IMR-90 (cell line): ENCODE data around the gene LSM6.

ENCODE experiments used
- CEBPB ChIP-seq: IDR thresholded peaks from 2 replicates; pipeline ENCODE4 v1.6.1; 2012; ENCODE audit warnings: low read depth, low read length, improper control_type of control experiment
- FOS ChIP-seq: fragments of 150-350 bp; IDR thresholded peaks from 2 replicates; pipeline ENCODE4 v1.6.1; 2016; ENCODE audit warnings: low read depth, low read length
- MXI1 ChIP-seq: IDR thresholded peaks from 2 replicates; pipeline ENCODE4 v1.6.1; 2012; ENCODE audit warnings: low read depth, mild to moderate bottlenecking, low read length, moderate library complexity, borderline replicate concordance
- POLR2A ChIP-seq: IDR thresholded peaks from 2 replicates; pipeline ENCODE4 v1.6.1; 2012; ENCODE audit warnings: mild to moderate bottlenecking, low read depth, low read length
- RAD21 ChIP-seq: IDR thresholded peaks from 2 replicates; pipeline ENCODE4 v1.6.1; 2012; ENCODE audit warnings: low read length, improper control_type of control experiment
- RFX5 ChIP-seq: IDR thresholded peaks from 2 replicates; pipeline ENCODE4 v1.8.0; 2012; ENCODE audit warnings: low read depth, mild to moderate bottlenecking, low read length, moderate library complexity
- SMC3 ChIP-seq: fragments of 150-350 bp; IDR thresholded peaks from 2 replicates; pipeline ENCODE4 v1.6.1; 2016; ENCODE audit warnings: low read depth, mild to moderate bottlenecking, antibody characterized with exemption, low read length, moderate library complexity
- TF ChIP-seq, protein P1 (sequence below): conservative IDR thresholded peaks from 2 replicates; pipeline ENCODE4 v1.5.1; 2012; ENCODE audit warnings: mild to moderate bottlenecking, low read depth, low read length, improper control_type of control experiment
- TF ChIP-seq, protein P2 (sequence below): fragments of 150-350 bp; IDR thresholded peaks from 2 replicates; pipeline ENCODE4 v1.6.1; 2016; ENCODE audit warnings: low read depth, mild to moderate bottlenecking, low read length, moderate library complexity, borderline replicate concordance
- TF ChIP-seq, protein P3 (sequence below): fragments of 150-350 bp; IDR thresholded peaks from 2 replicates; pipeline ENCODE4 v1.6.1; 2017; ENCODE audit warnings: mild to moderate bottlenecking, antibody characterized with exemption, low read length, low read depth

DNA sequence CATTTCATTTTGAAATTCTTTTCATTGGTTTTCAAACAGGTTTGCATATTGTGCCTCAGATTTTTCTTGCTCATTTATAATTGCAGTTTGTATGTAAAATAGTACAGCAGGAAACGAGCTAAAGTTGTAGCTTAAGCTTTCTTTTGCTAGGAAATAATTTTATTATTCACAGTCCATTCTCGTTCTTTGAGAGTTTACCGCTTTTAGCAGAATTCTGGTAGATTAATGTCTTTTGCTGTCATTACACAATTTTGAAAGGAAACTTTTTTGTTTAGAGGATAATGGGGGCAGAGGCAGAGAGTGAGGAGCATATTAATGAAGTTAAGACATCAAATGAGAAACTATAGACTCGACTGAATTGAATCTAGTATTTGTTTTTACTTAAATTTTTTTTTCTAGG, 10.5 kb downstream of the LSM6 start:
- TF ChIP-seq, protein P1, sequence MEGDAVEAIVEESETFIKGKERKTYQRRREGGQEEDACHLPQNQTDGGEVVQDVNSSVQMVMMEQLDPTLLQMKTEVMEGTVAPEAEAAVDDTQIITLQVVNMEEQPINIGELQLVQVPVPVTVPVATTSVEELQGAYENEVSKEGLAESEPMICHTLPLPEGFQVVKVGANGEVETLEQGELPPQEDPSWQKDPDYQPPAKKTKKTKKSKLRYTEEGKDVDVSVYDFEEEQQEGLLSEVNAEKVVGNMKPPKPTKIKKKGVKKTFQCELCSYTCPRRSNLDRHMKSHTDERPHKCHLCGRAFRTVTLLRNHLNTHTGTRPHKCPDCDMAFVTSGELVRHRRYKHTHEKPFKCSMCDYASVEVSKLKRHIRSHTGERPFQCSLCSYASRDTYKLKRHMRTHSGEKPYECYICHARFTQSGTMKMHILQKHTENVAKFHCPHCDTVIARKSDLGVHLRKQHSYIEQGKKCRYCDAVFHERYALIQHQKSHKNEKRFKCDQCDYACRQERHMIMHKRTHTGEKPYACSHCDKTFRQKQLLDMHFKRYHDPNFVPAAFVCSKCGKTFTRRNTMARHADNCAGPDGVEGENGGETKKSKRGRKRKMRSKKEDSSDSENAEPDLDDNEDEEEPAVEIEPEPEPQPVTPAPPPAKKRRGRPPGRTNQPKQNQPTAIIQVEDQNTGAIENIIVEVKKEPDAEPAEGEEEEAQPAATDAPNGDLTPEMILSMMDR, result no peak
- TF ChIP-seq FOS (no peak), SMC3 (no peak), CEBPB (no peak), POLR2A (no peak), RAD21 (no peak), MXI1 (no peak), RFX5 (no peak)
- TF ChIP-seq, protein P2, sequence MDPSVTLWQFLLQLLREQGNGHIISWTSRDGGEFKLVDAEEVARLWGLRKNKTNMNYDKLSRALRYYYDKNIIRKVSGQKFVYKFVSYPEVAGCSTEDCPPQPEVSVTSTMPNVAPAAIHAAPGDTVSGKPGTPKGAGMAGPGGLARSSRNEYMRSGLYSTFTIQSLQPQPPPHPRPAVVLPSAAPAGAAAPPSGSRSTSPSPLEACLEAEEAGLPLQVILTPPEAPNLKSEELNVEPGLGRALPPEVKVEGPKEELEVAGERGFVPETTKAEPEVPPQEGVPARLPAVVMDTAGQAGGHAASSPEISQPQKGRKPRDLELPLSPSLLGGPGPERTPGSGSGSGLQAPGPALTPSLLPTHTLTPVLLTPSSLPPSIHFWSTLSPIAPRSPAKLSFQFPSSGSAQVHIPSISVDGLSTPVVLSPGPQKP, result no peak
- TF ChIP-seq, protein P3, sequence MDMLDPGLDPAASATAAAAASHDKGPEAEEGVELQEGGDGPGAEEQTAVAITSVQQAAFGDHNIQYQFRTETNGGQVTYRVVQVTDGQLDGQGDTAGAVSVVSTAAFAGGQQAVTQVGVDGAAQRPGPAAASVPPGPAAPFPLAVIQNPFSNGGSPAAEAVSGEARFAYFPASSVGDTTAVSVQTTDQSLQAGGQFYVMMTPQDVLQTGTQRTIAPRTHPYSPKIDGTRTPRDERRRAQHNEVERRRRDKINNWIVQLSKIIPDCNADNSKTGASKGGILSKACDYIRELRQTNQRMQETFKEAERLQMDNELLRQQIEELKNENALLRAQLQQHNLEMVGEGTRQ, result no peak
